ENCODE measurements around the gene TSSC4.

- TF ChIP-seq CTCF (IDR thresholded peaks at IDR 0.05; ENCODE audit: low read depth, low read length, poor library complexity, severe bottlenecking), result no peak
- no peak for TF ChIP-seq EZH2phosphoT487 (IDR thresholded peaks at IDR 0.05; ENCODE audit: borderline replicate concordance, low read length)
Observed at GRCh38 chr11:2434506-2435255, 34.1 kb downstream of the TSSC4 start.

Measured in DOHH2 (cell line).